Measurements from ENCODE around the gene ATXN7L2.

ATXN7L2 gene

GRCh38 chr1:109499081-109499480, 15.4 kb downstream of the ATXN7L2 start:
- no peak for DNase-seq (ENCODE audit: low read depth in 2 of 2)

GRCh38 chr1:109499661-109500536, 16.2 kb downstream of the ATXN7L2 start:
- DNase-seq (ENCODE audit: low read depth in 2 of 2), result peak in 1 of 2 donors; percentile 52

- DNase-seq (ENCODE audit: low read depth in 2 of 2), result no peak
Measured at GRCh38 chr1:109500941-109501381, 17.3 kb downstream of the ATXN7L2 start.

GRCh38 chr1:109501644-109502363, 18.1 kb downstream of the ATXN7L2 start:
- DNase-seq (ENCODE audit: low read depth in 2 of 2), result no peak

- DNase-seq (ENCODE audit: low read depth in 2 of 2), result no peak
Measured at GRCh38 chr1:109502364-109502851, 18.7 kb downstream of the ATXN7L2 start.

- DNase-seq (ENCODE audit: low read depth in 2 of 2), result no peak
Measured at GRCh38 chr1:109503935-109504334, 20.2 kb downstream of the ATXN7L2 start.

GRCh38 chr1:109504974-109505373, 21.3 kb downstream of the ATXN7L2 start:
- no peak for DNase-seq (ENCODE audit: low read depth in 2 of 2)

- DNase-seq (ENCODE audit: low read depth in 2 of 2), result no peak
Measured at GRCh38 chr1:109508001-109508872, 24.5 kb downstream of the ATXN7L2 start.

GRCh38 chr1:109508873-109509175, 25.1 kb downstream of the ATXN7L2 start:
- no peak for DNase-seq (ENCODE audit: low read depth in 2 of 2)

- peak; percentile 50 to 58 for DNase-seq (ENCODE audit: low read depth in 2 of 2)
Measured at GRCh38 chr1:109509176-109510134, 25.8 kb downstream of the ATXN7L2 start, which contains the start of gene AMIGO1. Gene AMIGO1, minus strand, starts transcription at chr1:109509727. Its CDS starts 815 bp downstream, at chr1:109508912.

GRCh38 chr1:109513110-109513710, 29.5 kb downstream of the ATXN7L2 start:
- no peak for DNase-seq (ENCODE audit: low read depth in 2 of 2)

- DNase-seq (ENCODE audit: low read depth in 2 of 2), result no peak
Measured at GRCh38 chr1:109514846-109515245, 31.1 kb downstream of the ATXN7L2 start.

- DNase-seq (ENCODE audit: low read depth in 2 of 2), result no peak
Measured at GRCh38 chr1:109516872-109517271, 33.2 kb downstream of the ATXN7L2 start.

GRCh38 chr1:109517337-109517736, 33.6 kb downstream of the ATXN7L2 start:
- DNase-seq (ENCODE audit: low read depth in 2 of 2), result no peak

GRCh38 chr1:109521002-109521951, 37.6 kb downstream of the ATXN7L2 start:
- DNase-seq (ENCODE audit: low read depth in 2 of 2), result no peak

- DNase-seq (ENCODE audit: low read depth in 2 of 2), result no peak
Measured at GRCh38 chr1:109522026-109522425, 38.3 kb downstream of the ATXN7L2 start.

GRCh38 chr1:109523706-109524105, 40.0 kb downstream of the ATXN7L2 start:
- no peak for DNase-seq (ENCODE audit: low read depth in 2 of 2)

GRCh38 chr1:109527098-109527811, 43.5 kb downstream of the ATXN7L2 start:
- DNase-seq (ENCODE audit: low read depth in 2 of 2), result no peak

All from activated CD4-positive, alpha-beta T cell treated with anti-CD3 and anti-CD28 coated beads for 24 hours (primary cell).